Esophagus muscularis mucosa (tissue), 4 donors: Measurements from ENCODE around the gene FOXE1.

ENCODE experiments used
- CTCF ChIP-seq, 3 experiments: fragments of 200-600 bp in 2 of 3; fragments of 450-650 bp in 1 of 3; sonication (generic) in 2 of 3; IDR thresholded peaks; one replicate each; pipeline ENCODE4 v1.5.1; 2017 to 2019; ENCODE audit warnings: antibody characterized with exemption in 3 of 3, mild to moderate bottlenecking in 2 of 3, moderate library complexity in 1 of 3
- EP300 ChIP-seq: sonication (generic); formaldehyde crosslinking; IDR thresholded peaks from one replicate; pipeline ENCODE4 v1.6.1; 2017; ENCODE audit warnings: antibody characterized with exemption
- POLR2A ChIP-seq: fragments of 450-650 bp; IDR thresholded peaks from one replicate; pipeline ENCODE4 v1.6.1; 2017; ENCODE audit warnings: antibody characterized with exemption, moderate library complexity, mild to moderate bottlenecking, low read depth

- no peak for TF ChIP-seq CTCF (IDR thresholded peaks at IDR 0.05)
- no peak for TF ChIP-seq EP300
- TF ChIP-seq POLR2A: no peak
Measured at GRCh38 chr9:97846347-97846746, 6.7 kb upstream of the FOXE1 start.
